ENCODE results near the gene JAKMIP2. TPM values are rescaled to one million over a fixed set of nuclear protein-coding genes. Genes with fewer than 3 reads are reported as not detected.

JAKMIP2 gene
- polyA plus RNA-seq, 1 donor from 2014 or later: 46.3 TPM

GRCh38 chr5:147786142-147786541 lies 3.6 kb upstream of the JAKMIP2 start:
- Histone ChIP-seq H3K27me3 (ENCODE audit: insufficient read depth, low read depth, low read length) (no peaks in the 10 kb centered on the region), H3K9ac (ENCODE audit: low read length) (no peak overlapping the region), H3K79me2 (replicated peaks; ENCODE audit: insufficient read depth, low read length) (peaks cover 9% of the 10 kb centered on the region), H3K9me3 (ENCODE audit: low read length) (no peaks in the 10 kb centered on the region), H3K36me3 (ENCODE audit: insufficient read depth, low read length) (no peaks in the 10 kb centered on the region), H4K20me1 (ENCODE audit: insufficient read depth) (no peaks in the 10 kb centered on the region), H3K4me3 (ENCODE audit: low read length) (no peak overlapping the region), H3K27ac (ENCODE audit: low read length) (no peak overlapping the region), H3K9me2 (ENCODE audit: insufficient read depth, low read length) (no peaks in the 10 kb centered on the region), H3K4me2 (ENCODE audit: low read length) (no peak overlapping the region), H2AFZ (ENCODE audit: low read depth, low read length) (no peak overlapping the region), H3F3A (ENCODE audit: insufficient read depth, low read length, poor library complexity, severe bottlenecking) (no peaks in the 10 kb centered on the region)
- TF ChIP-seq CTCF (IDR thresholded peaks at IDR 0.05; ENCODE audit: poor library complexity, severe bottlenecking) (no peak), EP300 (conservative IDR thresholded peaks at IDR 0.05; ENCODE audit: poor library complexity, severe bottlenecking) (no peak), SMC3 (conservative IDR thresholded peaks at IDR 0.05; ENCODE audit: poor library complexity) (no peak), MXI1 (conservative IDR thresholded peaks at IDR 0.05; ENCODE audit: poor library complexity, severe bottlenecking) (no peak), REST (IDR thresholded peaks at IDR 0.05; ENCODE audit: borderline replicate concordance) (no peak), POLR2AphosphoS5 (IDR thresholded peaks at IDR 0.05) (no peak), TAF1 (IDR thresholded peaks at IDR 0.05; ENCODE audit: low read depth) (no peak), RAD21 (conservative IDR thresholded peaks at IDR 0.05) (no peak), EZH2 (IDR thresholded peaks at IDR 0.05; ENCODE audit: borderline replicate concordance, insufficient read depth, low read length, poor library complexity, severe bottlenecking) (no peak)

- no peak overlapping the region for H2AFZ ChIP-seq (ENCODE audit: low read depth, low read length)
Measured at GRCh38 chr5:147784146-147784987, 1.8 kb upstream of the JAKMIP2 start.

More at GRCh38 chr5:147784146-147784987, 1.8 kb upstream of the JAKMIP2 start:
- TF ChIP-seq EP300 (conservative IDR thresholded peaks at IDR 0.05; ENCODE audit: poor library complexity, severe bottlenecking) (no peak), CTCF (IDR thresholded peaks at IDR 0.05; ENCODE audit: poor library complexity, severe bottlenecking) (no peak), TAF1 (IDR thresholded peaks at IDR 0.05; ENCODE audit: low read depth) (no peak), EZH2 (IDR thresholded peaks at IDR 0.05; ENCODE audit: borderline replicate concordance, insufficient read depth, low read length, poor library complexity, severe bottlenecking) (no peak), RAD21 (conservative IDR thresholded peaks at IDR 0.05) (no peak), REST (IDR thresholded peaks at IDR 0.05; ENCODE audit: borderline replicate concordance) (no peak), POLR2AphosphoS5 (IDR thresholded peaks at IDR 0.05) (no peak), SMC3 (conservative IDR thresholded peaks at IDR 0.05; ENCODE audit: poor library complexity) (no peak), MXI1 (conservative IDR thresholded peaks at IDR 0.05; ENCODE audit: poor library complexity, severe bottlenecking) (no peak)
- Histone ChIP-seq H3F3A (ENCODE audit: insufficient read depth, low read length, poor library complexity, severe bottlenecking) (no peaks in the 10 kb centered on the region), H3K79me2 (replicated peaks; ENCODE audit: insufficient read depth, low read length) (peaks cover 27% of the 10 kb centered on the region), H3K4me2 (ENCODE audit: low read length) (no peak overlapping the region), H4K20me1 (ENCODE audit: insufficient read depth) (no peaks in the 10 kb centered on the region), H3K27me3 (ENCODE audit: insufficient read depth, low read depth, low read length) (no peaks in the 10 kb centered on the region), H3K9ac (ENCODE audit: low read length) (no peak overlapping the region), H3K4me3 (ENCODE audit: low read length) (no peak overlapping the region), H3K9me2 (ENCODE audit: insufficient read depth, low read length) (no peaks in the 10 kb centered on the region), H3K36me3 (ENCODE audit: insufficient read depth, low read length) (no peaks in the 10 kb centered on the region), H3K27ac (ENCODE audit: low read length) (no peak overlapping the region), H3K9me3 (ENCODE audit: low read length) (no peaks in the 10 kb centered on the region)
